NOMO-1 (cell line): ENCODE measurements around the gene PICALM.

Experiments
- DNase-seq, 2 experiments: peaks; one replicate each; lab custom pipeline; 2025; ENCODE audit not compliant: unreplicated experiment in 2 of 2; lab: John Stamatoyannopoulos, UW

PICALM gene

DNA sequence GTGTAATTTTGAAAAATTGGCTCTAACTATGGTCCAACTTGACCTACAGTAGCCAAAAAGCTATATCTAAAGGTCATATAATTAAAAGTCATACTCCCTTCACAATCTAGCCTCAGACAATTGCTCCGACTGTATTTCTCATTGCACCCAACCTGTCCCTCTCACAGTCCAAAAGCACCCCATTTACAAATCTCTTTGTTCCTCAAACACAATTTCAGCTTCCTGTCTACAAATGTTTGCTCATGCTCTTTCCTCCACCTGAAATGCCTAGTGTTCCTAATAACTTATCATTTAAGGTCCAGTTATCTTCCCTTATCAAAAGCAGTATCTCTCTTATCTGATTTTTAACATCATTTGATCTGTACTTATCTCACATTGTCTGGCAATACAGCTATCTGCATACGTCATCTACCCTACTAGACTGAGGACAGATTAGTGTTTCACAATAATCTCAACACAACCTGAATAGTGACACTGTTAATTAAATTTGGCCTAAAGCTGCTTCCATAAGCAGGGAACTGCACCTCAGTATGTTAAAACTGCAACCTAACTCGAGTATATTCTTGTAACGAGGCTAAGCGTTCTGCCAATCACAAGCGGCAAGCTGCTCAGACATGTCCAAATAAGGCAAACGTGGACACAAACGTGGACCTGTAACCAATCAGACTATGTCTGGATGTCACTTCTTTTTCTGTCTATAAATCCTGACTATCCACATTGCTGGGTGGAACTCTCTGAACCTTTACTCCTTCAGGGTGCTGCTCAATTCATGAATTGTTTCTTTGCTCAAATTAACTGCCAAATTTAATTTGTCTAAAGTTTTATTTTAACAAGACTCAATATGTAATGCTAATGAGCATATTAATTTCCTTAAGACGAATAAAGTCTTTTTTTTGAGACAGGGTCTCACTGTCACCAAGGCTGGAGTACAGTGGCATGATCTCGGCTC is 15.9 kb downstream of the PICALM start:
- DNase-seq, result no peak

GRCh38 chr11:86050196-86050709 is 18.6 kb downstream of the PICALM start:
- no peak for DNase-seq

- DNase-seq, result peak; percentile 62 to 91
Measured at GRCh38 chr11:86047275-86047991, 21.5 kb downstream of the PICALM start.

GRCh38 chr11:86046116-86046515 is 22.8 kb downstream of the PICALM start:
- no peak for DNase-seq

DNA sequence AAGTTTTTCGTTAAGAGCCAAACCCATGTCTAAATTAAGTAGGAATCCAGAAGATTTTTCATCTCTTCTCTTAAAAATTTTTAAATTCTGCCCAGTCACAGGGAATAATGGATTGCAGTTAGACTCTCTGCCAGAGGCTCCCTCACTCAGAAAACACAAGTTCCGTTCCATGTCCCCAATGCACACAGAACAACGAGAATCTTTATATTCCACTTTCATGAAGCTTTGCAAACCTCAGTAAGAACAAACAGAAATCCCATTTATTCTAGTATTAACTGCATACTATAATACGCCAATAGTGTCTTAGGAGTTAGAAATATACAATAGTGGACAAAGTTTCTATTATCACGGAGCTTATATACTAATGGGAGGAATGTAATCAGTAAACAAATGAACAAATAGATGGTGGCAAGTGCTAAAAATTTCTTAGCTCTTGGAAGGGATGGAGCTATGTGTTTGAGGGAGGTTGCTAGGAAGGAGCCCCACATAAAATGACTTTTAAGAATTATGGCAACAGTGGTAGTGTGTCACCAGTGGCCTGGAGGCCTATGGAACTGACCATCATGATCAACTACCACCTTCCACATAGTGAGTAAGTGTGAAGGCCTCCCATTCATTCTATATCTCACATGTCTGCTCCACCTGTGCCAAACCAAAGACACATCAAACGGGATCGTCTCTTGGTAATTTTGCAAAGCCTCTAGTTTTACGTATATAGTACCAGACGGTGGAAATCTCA is 24.9 kb downstream of the PICALM start:
- DNase-seq, result no peak

- DNase-seq, result peak; percentile 22 to 78
Measured at GRCh38 chr11:86041975-86042378, 26.9 kb downstream of the PICALM start.

GRCh38 chr11:86040919-86041850 is 27.7 kb downstream of the PICALM start:
- no peak for DNase-seq

- DNase-seq, result no peak
Measured at GRCh38 chr11:86039094-86039493, 29.8 kb downstream of the PICALM start.

DNA sequence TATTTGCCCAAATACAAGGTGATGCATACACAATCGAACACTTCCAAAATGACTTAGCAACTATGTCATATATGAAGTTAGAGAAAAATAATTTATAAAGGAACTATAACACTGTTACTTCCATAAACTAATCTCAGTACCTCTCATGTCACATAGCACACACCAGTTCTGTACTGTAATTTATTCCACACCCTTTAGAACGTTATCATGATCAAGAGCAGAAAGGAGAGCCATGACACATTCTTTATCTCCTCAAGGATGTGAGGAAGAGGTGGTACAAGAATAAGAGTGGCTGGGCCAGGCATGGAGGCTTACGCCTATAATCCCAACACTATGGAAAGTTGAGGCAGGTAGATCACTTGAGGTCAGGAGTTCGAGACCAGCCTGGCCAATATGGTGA is 31.1 kb downstream of the PICALM start:
- no peak for DNase-seq

GRCh38 chr11:86035920-86036319 is 33.0 kb downstream of the PICALM start:
- DNase-seq, result no peak

DNA sequence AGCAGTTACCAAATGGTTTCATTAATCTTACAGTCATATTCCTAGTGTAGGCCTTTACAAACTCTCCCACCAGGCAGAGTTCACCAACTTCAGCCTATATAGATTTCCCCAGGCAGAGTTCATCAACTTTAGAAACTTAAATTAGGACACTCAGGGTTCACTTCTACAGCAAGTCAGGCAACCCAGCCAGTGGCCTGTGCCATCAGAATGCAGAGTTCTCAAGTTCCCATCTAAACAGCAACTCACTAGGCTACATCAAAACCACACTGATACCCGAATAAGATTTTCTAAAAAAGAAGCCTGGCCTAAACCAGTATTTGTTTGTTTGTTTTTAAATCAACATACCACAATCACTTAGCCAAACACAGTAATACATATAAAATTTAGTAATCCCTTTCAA is 33.7 kb downstream of the PICALM start:
- no peak for DNase-seq

DNA sequence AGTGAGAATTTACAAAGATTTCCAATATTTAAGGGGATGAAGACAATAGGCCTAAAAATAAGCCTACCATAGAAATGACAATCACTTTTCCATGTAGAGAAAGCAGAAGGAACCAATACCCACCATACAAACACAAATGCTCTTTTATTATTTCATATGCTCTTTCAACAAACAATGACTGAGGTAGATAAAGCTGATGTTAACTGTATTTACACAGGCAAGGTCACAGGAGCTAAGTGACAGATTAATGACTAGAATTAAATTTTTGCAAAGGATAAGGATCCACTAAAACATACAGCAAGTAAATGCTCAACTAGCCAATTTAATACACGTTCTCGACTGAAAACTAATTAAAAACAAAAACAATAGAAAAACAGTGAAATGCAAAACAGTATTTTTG is 34.2 kb downstream of the PICALM start:
- DNase-seq, result no peak

DNA sequence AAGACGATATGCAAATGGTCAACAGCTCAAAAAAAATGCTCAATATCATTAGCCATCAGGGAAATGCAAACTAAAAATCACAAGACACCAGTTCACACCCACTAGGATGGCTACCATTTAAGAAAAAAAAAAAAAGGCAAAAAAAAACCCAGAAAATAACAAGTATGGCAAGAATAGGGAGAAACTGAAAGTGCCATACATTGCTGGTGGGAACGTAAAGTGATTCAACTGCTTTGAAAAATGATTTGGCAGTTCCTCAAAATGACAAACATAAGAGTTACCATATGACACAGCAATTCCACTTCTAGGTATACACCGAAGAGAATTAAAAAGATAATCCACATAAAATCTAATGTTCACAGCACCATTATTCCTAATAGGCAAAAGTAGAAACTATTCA is 47.5 kb downstream of the PICALM start:
- peak; percentile 41 to 86 for DNase-seq

- no peak for DNase-seq
Measured at GRCh38 chr11:86018249-86018648, 50.6 kb downstream of the PICALM start.

DNA sequence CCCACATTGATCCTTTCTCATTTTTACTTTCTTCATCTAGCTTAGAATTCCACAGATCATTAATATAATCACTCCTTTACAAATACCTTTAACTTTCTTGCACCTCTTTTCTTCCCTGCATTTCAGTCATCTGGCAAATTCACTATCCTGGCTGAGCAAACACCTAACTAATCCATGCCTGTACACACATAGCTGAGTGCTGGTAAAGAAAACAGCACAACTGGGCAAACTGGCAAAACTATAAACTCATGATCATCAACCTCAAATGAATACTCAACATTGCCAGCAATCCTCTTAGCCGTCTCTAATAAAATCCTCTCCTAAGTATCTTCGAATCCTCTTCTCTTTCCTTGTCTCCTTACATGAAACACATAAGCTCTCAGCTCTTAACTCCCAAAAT is 52.4 kb downstream of the PICALM start:
- DNase-seq, result no peak

DNA sequence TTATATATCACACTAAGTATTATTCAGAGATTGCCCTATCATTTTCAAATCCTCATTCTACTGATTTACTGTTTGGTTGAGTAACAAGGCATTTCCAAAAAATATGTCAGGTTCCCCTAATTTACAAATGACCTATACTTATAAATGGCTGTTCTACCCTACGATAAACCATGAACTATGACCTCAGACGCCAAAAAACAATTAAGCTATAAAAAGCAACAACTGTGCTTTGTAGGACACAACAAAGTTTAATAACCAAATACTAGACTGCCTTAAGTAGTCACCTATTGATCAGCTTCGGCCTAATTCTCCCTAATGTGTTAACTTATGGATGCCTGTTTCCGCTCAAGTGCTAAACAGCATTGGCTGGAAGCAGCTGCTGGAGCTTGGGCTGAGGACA is 53.2 kb downstream of the PICALM start:
- DNase-seq, result no peak

DNA sequence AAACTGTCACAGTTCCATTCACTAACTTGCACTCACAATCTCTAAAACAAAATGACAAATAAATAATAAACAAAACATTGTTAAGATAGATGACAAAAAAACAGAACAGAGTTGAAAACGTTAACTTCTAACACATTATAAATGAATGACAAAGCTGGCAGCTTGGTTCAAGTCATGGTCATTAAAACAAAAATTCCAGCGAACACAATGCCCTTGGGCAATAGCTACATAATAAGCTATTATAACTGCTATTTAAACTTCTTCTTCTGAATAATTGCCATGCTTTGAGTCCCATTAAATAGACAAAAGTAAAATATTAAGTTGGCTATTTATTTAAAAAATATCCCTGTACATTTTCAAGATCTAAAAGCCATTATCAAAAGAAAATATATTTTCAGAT is 54.7 kb downstream of the PICALM start:
- no peak for DNase-seq

DNA sequence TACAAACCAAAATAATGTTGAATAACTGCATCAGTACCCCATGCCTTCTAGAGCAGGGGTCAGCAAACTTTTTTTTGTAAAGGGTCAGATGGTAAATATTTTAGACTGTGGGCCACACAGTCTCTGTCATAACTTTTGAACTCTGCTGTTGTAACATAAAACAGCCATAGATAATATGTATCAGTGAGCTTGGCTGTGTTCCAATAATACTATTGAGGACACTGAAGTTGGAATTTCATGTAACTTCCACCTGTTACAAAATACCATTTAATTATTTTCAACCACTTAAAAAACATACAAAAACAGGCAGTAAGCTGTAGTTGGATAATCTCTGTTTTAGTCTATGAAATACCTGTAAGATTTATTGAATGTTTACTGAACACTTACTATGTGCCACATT is 55.2 kb downstream of the PICALM start:
- DNase-seq, result no peak

GRCh38 chr11:86011175-86011574 is 57.7 kb downstream of the PICALM start:
- no peak for DNase-seq

DNA sequence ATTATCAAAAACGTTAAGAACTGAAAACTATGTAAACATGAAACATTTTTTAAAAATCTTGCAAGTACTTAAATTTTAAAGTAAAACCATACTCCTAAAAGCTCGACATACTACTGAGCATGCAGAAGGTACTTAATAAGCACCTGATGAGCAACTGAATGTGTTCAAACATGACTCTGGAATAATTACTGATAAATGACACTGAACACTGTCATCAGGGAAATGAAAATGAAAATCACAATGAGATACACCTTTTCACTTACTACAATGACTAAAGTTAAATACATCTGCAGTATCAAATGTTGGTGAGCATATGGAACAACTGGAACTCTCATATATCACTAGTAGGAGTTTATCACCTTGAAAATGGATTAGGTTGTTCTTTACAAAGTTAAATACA is 65.2 kb downstream of the PICALM start:
- DNase-seq, result no peak
